GM23338 (cell line): ENCODE data around the gene RAB30. TPM values are rescaled to one million over a fixed set of nuclear protein-coding genes. Genes with fewer than 3 reads are reported as not detected.
A peak's percentile ranks its signal among the peaks of the same experiment; 100 is the strongest.

Source experiments
- ATAC-seq: fragments of 200-7000 bp; cut with Tn5 transposase; 3 replicates; pipeline ENCODE4 v1.9.1; 2020
- DNase-seq: peaks from one replicate; pipeline ENCODE4 v3.0.0-alpha.2; 2015; ENCODE audit warnings: low spot score
- H2AFZ ChIP-seq: fragments of 200-600 bp; sonication (generic); 2 replicates; pipeline ENCODE4 v1.8.0; 2016; ENCODE audit warnings: antibody characterized with exemption, mild to moderate bottlenecking, moderate library complexity
- H3F3A ChIP-seq: fragments of 200-600 bp; sonication (generic); replicated peaks from 2 replicates; pipeline ENCODE4 v1.8.0; 2017; ENCODE audit warnings: antibody characterized with exemption, mixed run types, low read depth
- H3K27ac ChIP-seq: fragments of 200-600 bp; sonication (generic); 2 replicates; pipeline ENCODE4 v1.6.1; 2016; ENCODE audit warnings: low read depth
- H3K27me3 ChIP-seq: fragments of 200-600 bp; sonication (generic); 2 replicates; pipeline ENCODE4 v1.8.0; 2016; ENCODE audit warnings: mild to moderate bottlenecking, mixed run types, moderate library complexity; ENCODE audit not compliant: insufficient read depth
- H3K36me3 ChIP-seq: fragments of 200-600 bp; sonication (generic); 2 replicates; pipeline ENCODE4 v1.8.0; 2016; ENCODE audit warnings: mild to moderate bottlenecking; ENCODE audit not compliant: insufficient read depth
- H3K4me1 ChIP-seq: fragments of 200-600 bp; sonication (generic); 2 replicates; pipeline ENCODE4 v1.8.0; 2016; ENCODE audit warnings: mild to moderate bottlenecking, moderate library complexity; ENCODE audit not compliant: insufficient read depth
- H3K4me2 ChIP-seq: fragments of 200-600 bp; sonication (generic); 2 replicates; pipeline ENCODE4 v1.7.1; 2017; ENCODE audit warnings: mixed run types
- H3K4me3 ChIP-seq: fragments of 200-600 bp; sonication (generic); 2 replicates; pipeline ENCODE4 v1.6.1; 2016; ENCODE audit warnings: mixed run types
- H3K79me2 ChIP-seq: fragments of 200-600 bp; sonication (generic); replicated peaks from 2 replicates; pipeline ENCODE4 v1.8.0; 2017; ENCODE audit warnings: mild to moderate bottlenecking; ENCODE audit not compliant: insufficient read depth
- H3K9me2 ChIP-seq: fragments of 200-600 bp; sonication (generic); 2 replicates; pipeline ENCODE4 v1.8.0; 2017; ENCODE audit not compliant: insufficient read depth
- H4K20me1 ChIP-seq: fragments of 200-600 bp; sonication (generic); replicated peaks from 2 replicates; pipeline ENCODE4 v1.8.0; 2017; ENCODE audit warnings: mild to moderate bottlenecking; ENCODE audit not compliant: insufficient read depth
- H3K27ac Mint-ChIP-seq: 2 replicates; pipeline ENCODE4 v1.8.0; 2020; ENCODE audit warnings: inconsistent platforms, mild to moderate bottlenecking, moderate library complexity, mixed read lengths
- H3K27me3 Mint-ChIP-seq: 3 replicates; pipeline ENCODE4 v1.8.0; 2022; ENCODE audit warnings: low read depth, mild to moderate bottlenecking, moderate library complexity, mixed read lengths, inconsistent platforms; ENCODE audit not compliant: insufficient read depth, poor library complexity
- H3K36me3 Mint-ChIP-seq: 3 replicates; pipeline ENCODE4 v1.8.0; 2021; ENCODE audit warnings: low read depth, mild to moderate bottlenecking, inconsistent platforms, moderate library complexity, mixed read lengths
- H3K4me1 Mint-ChIP-seq: 3 replicates; pipeline ENCODE4 v1.8.0; 2020; ENCODE audit warnings: mild to moderate bottlenecking, inconsistent platforms, mixed read lengths
- H3K4me3 Mint-ChIP-seq: 3 replicates; pipeline ENCODE4 v1.8.0; 2021; ENCODE audit warnings: moderate library complexity, mild to moderate bottlenecking, inconsistent platforms, mixed read lengths
- H3K9me3 Mint-ChIP-seq: 3 replicates; pipeline ENCODE4 v1.8.0; 2020; ENCODE audit warnings: moderate library complexity, mild to moderate bottlenecking, inconsistent platforms, mixed read lengths
- CREB1 ChIP-seq: fragments of 250-450 bp; sonication (Bioruptor Pico); IDR thresholded peaks from 2 replicates; pipeline ENCODE4 v1.5.0; 2020; ENCODE audit warnings: low read depth, mild to moderate bottlenecking, moderate library complexity
- ETS1 ChIP-seq: IDR thresholded peaks from 2 replicates; pipeline ENCODE4 v1.6.1; 2016; ENCODE audit warnings: antibody characterized with exemption
- JUNB ChIP-seq: IDR thresholded peaks from one replicate; pipeline ENCODE4 v1.6.1; 2016; ENCODE audit warnings: antibody characterized with exemption; ENCODE audit not compliant: unreplicated experiment
- NANOG ChIP-seq: IDR thresholded peaks from 2 replicates; pipeline ENCODE4 v1.6.1; 2016; ENCODE audit warnings: antibody characterized with exemption, borderline replicate concordance
- POLR2AphosphoS5 ChIP-seq: IDR thresholded peaks from 2 replicates; pipeline ENCODE4 v1.6.1; 2016; ENCODE audit warnings: antibody characterized with exemption, low read depth
- STAT1 ChIP-seq: IDR thresholded peaks from one replicate; pipeline ENCODE4 v1.6.1; 2016; ENCODE audit warnings: antibody characterized with exemption; ENCODE audit not compliant: unreplicated experiment
- ZNF114 ChIP-seq: fragments of 250-450 bp; sonication (Bioruptor Pico); IDR thresholded peaks from 2 replicates; pipeline ENCODE4 v1.5.0; 2020; ENCODE audit warnings: mild to moderate bottlenecking, moderate library complexity
- ZNF331 ChIP-seq: fragments of 250-450 bp; sonication (Bioruptor Pico); IDR thresholded peaks from 2 replicates; pipeline ENCODE4 v1.5.0; 2020; ENCODE audit warnings: low read depth, mild to moderate bottlenecking, moderate library complexity
- polyA plus RNA-seq: library from polyadenylated mRNA; unstranded; fragments of >200 nt; fragmentation: Nextera tagmentation; extraction: Ambion mirVana; gene quantifications from 2 replicates; pipeline ENCODE4 v1.2.1, GENCODE V29; 2016
- total RNA-seq: library from RNA; depleted of rRNA; stranded (reverse); fragments of >200 nt; shearing (Covaris generic); gene quantifications from 2 replicates; pipeline ENCODE4 v1.2.3, GENCODE V29; 2014
- TF ChIP-seq, protein P1 (sequence below), 2 experiments: fragments of 200-600 bp in 1 of 2; sonication (generic) in 1 of 2; conservative IDR thresholded peaks; 2 replicates each; pipeline versions ENCODE4 v1.5.1 to v1.6.1; 2016 to 2017; ENCODE audit warnings: antibody characterized with exemption in 2 of 2, low read depth in 2 of 2, mild to moderate bottlenecking in 2 of 2, moderate library complexity in 1 of 2
- TF ChIP-seq, protein P2 (sequence below): fragments of 250-450 bp; sonication (Bioruptor Pico); IDR thresholded peaks from 2 replicates; pipeline ENCODE4 v1.5.0; 2020; ENCODE audit warnings: mild to moderate bottlenecking, moderate library complexity

Gene RAB30
- total and polyA plus RNA-seq, 2 experiments from 2014 or later, result 3.3 to 6.6 TPM

GRCh38 chr11:83057721-83058120 is 14.0 kb downstream of the RAB30 start:
- Histone ChIP-seq H4K20me1 (no peaks in the 10 kb centered on the region), H2AFZ (no peak overlapping the region), H3K4me3 (no peak overlapping the region), H3K36me3 (no peaks in the 10 kb centered on the region), H3K27ac (no peak overlapping the region), H3K79me2 (peaks cover 15% of the 10 kb centered on the region), H3F3A (no peaks in the 10 kb centered on the region), H3K4me2 (0 out of 2 replicates have a peak overlapping the region, but pooled peaks have one; percentile 11), H3K4me1 (peaks cover 8% of the 10 kb centered on the region; the same call in 1 of the 2 replicates), H3K9me2 (no peaks in the 10 kb centered on the region), H3K27me3 (no peaks in the 10 kb centered on the region)
- no peaks in the 10 kb centered on the region for H3K9me3 Mint-ChIP-seq
- peak; percentile 46 for ATAC-seq
- TF ChIP-seq, protein P1, sequence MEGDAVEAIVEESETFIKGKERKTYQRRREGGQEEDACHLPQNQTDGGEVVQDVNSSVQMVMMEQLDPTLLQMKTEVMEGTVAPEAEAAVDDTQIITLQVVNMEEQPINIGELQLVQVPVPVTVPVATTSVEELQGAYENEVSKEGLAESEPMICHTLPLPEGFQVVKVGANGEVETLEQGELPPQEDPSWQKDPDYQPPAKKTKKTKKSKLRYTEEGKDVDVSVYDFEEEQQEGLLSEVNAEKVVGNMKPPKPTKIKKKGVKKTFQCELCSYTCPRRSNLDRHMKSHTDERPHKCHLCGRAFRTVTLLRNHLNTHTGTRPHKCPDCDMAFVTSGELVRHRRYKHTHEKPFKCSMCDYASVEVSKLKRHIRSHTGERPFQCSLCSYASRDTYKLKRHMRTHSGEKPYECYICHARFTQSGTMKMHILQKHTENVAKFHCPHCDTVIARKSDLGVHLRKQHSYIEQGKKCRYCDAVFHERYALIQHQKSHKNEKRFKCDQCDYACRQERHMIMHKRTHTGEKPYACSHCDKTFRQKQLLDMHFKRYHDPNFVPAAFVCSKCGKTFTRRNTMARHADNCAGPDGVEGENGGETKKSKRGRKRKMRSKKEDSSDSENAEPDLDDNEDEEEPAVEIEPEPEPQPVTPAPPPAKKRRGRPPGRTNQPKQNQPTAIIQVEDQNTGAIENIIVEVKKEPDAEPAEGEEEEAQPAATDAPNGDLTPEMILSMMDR (conservative IDR thresholded peaks at IDR 0.05; ENCODE audit: low read depth in 2 of 2), result no peak
- TF ChIP-seq JUNB (no peak), POLR2AphosphoS5 (no peak), NANOG (no peak), ZNF331 (CRISPR knock-in tag) (no peak), STAT1 (no peak), CREB1 (CRISPR knock-in tag) (no peak), ETS1 (no peak), ZNF114 (CRISPR knock-in tag) (no peak)
- TF ChIP-seq, protein P2, sequence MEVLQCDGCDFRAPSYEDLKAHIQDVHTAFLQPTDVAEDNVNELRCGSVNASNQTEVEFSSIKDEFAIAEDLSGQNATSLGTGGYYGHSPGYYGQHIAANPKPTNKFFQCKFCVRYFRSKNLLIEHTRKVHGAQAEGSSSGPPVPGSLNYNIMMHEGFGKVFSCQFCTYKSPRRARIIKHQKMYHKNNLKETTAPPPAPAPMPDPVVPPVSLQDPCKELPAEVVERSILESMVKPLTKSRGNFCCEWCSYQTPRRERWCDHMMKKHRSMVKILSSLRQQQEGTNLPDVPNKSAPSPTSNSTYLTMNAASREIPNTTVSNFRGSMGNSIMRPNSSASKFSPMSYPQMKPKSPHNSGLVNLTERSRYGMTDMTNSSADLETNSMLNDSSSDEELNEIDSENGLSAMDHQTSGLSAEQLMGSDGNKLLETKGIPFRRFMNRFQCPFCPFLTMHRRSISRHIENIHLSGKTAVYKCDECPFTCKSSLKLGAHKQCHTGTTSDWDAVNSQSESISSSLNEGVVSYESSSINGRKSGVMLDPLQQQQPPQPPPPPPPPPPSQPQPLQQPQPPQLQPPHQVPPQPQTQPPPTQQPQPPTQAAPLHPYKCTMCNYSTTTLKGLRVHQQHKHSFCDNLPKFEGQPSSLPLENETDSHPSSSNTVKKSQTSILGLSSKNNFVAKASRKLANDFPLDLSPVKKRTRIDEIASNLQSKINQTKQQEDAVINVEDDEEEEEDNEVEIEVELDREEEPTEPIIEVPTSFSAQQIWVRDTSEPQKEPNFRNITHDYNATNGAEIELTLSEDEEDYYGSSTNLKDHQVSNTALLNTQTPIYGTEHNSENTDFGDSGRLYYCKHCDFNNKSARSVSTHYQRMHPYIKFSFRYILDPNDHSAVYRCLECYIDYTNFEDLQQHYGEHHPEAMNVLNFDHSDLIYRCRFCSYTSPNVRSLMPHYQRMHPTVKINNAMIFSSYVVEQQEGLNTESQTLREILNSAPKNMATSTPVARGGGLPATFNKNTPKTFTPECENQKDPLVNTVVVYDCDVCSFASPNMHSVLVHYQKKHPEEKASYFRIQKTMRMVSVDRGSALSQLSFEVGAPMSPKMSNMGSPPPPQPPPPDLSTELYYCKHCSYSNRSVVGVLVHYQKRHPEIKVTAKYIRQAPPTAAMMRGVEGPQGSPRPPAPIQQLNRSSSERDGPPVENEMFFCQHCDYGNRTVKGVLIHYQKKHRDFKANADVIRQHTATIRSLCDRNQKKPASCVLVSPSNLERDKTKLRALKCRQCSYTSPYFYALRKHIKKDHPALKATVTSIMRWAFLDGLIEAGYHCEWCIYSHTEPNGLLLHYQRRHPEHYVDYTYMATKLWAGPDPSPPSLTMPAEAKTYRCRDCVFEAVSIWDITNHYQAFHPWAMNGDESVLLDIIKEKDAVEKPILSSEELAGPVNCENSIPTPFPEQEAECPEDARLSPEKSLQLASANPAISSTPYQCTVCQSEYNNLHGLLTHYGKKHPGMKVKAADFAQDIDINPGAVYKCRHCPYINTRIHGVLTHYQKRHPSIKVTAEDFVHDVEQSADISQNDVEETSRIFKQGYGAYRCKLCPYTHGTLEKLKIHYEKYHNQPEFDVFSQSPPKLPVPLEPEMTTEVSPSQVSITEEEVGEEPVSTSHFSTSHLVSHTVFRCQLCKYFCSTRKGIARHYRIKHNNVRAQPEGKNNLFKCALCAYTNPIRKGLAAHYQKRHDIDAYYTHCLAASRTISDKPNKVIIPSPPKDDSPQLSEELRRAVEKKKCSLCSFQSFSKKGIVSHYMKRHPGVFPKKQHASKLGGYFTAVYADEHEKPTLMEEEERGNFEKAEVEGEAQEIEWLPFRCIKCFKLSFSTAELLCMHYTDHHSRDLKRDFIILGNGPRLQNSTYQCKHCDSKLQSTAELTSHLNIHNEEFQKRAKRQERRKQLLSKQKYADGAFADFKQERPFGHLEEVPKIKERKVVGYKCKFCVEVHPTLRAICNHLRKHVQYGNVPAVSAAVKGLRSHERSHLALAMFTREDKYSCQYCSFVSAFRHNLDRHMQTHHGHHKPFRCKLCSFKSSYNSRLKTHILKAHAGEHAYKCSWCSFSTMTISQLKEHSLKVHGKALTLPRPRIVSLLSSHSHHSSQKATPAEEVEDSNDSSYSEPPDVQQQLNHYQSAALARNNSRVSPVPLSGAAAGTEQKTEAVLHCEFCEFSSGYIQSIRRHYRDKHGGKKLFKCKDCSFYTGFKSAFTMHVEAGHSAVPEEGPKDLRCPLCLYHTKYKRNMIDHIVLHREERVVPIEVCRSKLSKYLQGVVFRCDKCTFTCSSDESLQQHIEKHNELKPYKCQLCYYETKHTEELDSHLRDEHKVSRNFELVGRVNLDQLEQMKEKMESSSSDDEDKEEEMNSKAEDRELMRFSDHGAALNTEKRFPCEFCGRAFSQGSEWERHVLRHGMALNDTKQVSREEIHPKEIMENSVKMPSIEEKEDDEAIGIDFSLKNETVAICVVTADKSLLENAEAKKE, result no peak
- no peak for DNase-seq
- H3K27me3 Mint-ChIP-seq, result no peaks in the 10 kb centered on the region
- no peak overlapping the region for H3K27ac Mint-ChIP-seq
- no peak overlapping the region for H3K4me3 Mint-ChIP-seq
- no peaks in the 10 kb centered on the region for H3K36me3 Mint-ChIP-seq
- peaks cover 15% of the 10 kb centered on the region for H3K4me1 Mint-ChIP-seq
